ENCODE measurements around the gene CWC27. TPM values are rescaled to one million over a fixed set of nuclear protein-coding genes. Genes with fewer than 3 reads are reported as not detected.

Gene CWC27
- total RNA-seq, 1 experiment from 2014 or later = 27.7 TPM

GRCh38 chr5:64968591-64969110 lies 199.9 kb downstream of the CWC27 start:
- H3K4me1 ChIP-seq (replicated peaks) = no peaks in the 10 kb centered on the region
- H3K9me3 ChIP-seq (replicated peaks) = 0 out of 2 replicates have a peak, but pooled peaks cover under 1% of the 10 kb centered on the region

GRCh38 chr5:64969578-64969977 lies 200.8 kb downstream of the CWC27 start:
- no peaks in the 10 kb centered on the region for H3K36me3 ChIP-seq
- no peak overlapping the region for H3K4me3 ChIP-seq
- H3K9me3 ChIP-seq (replicated peaks) = no peaks in the 10 kb centered on the region
- no peaks in the 10 kb centered on the region for H3K27me3 ChIP-seq (replicated peaks)
- DNase-seq (ENCODE audit: low read depth in 1 of 2, low spot score in 2 of 2) = no peak
- H3K27ac ChIP-seq = no peak overlapping the region
- H3K4me1 ChIP-seq (replicated peaks) = no peaks in the 10 kb centered on the region

More at GRCh38 chr5:64968591-64969110, 199.9 kb downstream of the CWC27 start:
- no peak for DNase-seq (ENCODE audit: low read depth in 1 of 2, low spot score in 2 of 2)
- no peaks in the 10 kb centered on the region for H3K27me3 ChIP-seq (replicated peaks)
- H3K36me3 ChIP-seq = no peaks in the 10 kb centered on the region
- no peak overlapping the region for H3K27ac ChIP-seq
- no peak overlapping the region for H3K4me3 ChIP-seq

DNA sequence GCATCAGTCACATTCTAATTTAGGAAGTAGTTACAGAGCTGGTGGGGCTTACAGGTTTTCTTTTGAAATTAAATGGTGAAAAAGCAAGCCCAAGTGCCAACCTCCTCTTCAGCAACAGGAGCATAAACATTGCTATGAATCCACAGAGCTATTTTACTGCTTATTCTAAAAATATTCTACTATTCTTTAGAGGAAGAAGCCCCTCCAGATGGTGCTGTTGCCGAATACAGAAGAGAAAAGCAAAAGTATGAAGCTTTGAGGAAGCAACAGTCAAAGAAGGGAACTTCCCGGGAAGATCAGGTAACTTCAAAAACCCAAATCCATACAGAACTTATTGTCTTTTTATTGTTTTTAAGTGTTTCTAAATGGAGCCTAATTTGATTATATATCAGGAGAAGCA lies 202.8 kb downstream of the CWC27 start:
- Histone ChIP-seq H3K36me3 (no peaks in the 10 kb centered on the region), H3K27me3 (replicated peaks) (no peaks in the 10 kb centered on the region), H3K4me3 (no peak overlapping the region), H3K4me1 (replicated peaks) (no peaks in the 10 kb centered on the region), H3K27ac (no peak overlapping the region), H3K9me3 (replicated peaks) (no peaks in the 10 kb centered on the region)
- DNase-seq (ENCODE audit: low read depth in 1 of 2, low spot score in 2 of 2) = no peak

- Histone ChIP-seq H3K4me3 (no peak overlapping the region), H3K9me3 (replicated peaks) (no peaks in the 10 kb centered on the region), H3K27ac (no peak overlapping the region), H3K4me1 (replicated peaks) (no peaks in the 10 kb centered on the region), H3K27me3 (replicated peaks) (no peaks in the 10 kb centered on the region), H3K36me3 (no peaks in the 10 kb centered on the region)
- DNase-seq (ENCODE audit: low read depth in 1 of 2, low spot score in 2 of 2) = no peak
These were observed 203.3 kb downstream of the CWC27 start for GRCh38 chr5:64971990-64972389.

- Histone ChIP-seq H3K4me1 (replicated peaks) (no peaks in the 10 kb centered on the region), H3K4me3 (no peak overlapping the region), H3K9me3 (replicated peaks) (no peaks in the 10 kb centered on the region), H3K36me3 (no peaks in the 10 kb centered on the region), H3K27ac (no peak overlapping the region), H3K27me3 (replicated peaks) (no peaks in the 10 kb centered on the region)
- DNase-seq (ENCODE audit: low read depth in 1 of 2, low spot score in 2 of 2) = no peak
These were observed 203.9 kb downstream of the CWC27 start for GRCh38 chr5:64972591-64972990.

DNA sequence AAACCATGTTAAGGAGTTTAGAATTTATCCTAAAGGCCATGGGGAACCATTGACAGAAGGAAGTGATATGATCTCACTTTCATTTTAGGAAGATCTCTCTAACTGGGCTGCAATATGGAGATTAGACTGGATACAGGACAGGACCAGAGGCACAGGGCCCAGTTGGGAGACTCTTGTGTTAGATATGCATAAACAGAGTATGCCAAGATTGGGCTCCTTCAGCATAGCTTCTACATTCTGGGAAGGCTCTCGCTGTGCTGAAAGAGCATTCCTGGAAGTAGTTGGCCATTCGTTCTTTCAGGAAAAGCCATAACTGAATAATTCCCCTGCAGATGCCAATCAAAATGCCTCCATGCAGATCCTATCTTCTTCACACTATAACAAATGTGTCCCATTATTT lies 204.5 kb downstream of the CWC27 start:
- H3K36me3 ChIP-seq = no peaks in the 10 kb centered on the region
- H3K27ac ChIP-seq = no peak overlapping the region
- H3K27me3 ChIP-seq (replicated peaks) = no peaks in the 10 kb centered on the region
- H3K9me3 ChIP-seq (replicated peaks) = no peaks in the 10 kb centered on the region
- DNase-seq (ENCODE audit: low read depth in 1 of 2, low spot score in 2 of 2) = no peak
- H3K4me3 ChIP-seq = no peak overlapping the region
- H3K4me1 ChIP-seq (replicated peaks) = no peaks in the 10 kb centered on the region

DNA sequence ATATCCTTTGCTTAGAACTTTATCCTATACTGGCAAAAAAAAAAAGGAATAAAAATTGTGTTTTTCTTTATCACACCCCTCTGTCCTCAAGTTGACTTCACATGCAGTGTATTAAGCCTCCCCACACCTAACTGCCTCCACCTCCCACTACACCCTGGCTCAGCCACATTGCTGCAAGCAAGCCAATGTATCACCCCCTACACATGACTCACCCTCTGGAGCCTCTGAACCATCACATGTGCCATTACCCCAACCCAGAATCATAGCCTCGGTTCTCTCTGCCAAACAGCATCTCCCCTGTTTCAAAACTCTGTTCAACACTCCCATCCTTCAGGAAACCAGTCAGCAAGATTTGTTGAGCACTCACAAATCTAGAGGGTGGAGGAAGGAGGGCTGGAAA lies 209.0 kb downstream of the CWC27 start:
- Histone ChIP-seq H3K27ac (no peak overlapping the region), H3K4me1 (replicated peaks) (no peaks in the 10 kb centered on the region), H3K9me3 (replicated peaks) (no peaks in the 10 kb centered on the region), H3K27me3 (replicated peaks) (no peaks in the 10 kb centered on the region), H3K36me3 (no peaks in the 10 kb centered on the region), H3K4me3 (no peak overlapping the region)
- DNase-seq (ENCODE audit: low read depth in 1 of 2, low spot score in 2 of 2) = no peak

- Histone ChIP-seq H3K4me1 (replicated peaks) (no peaks in the 10 kb centered on the region), H3K36me3 (no peaks in the 10 kb centered on the region), H3K27me3 (replicated peaks) (no peaks in the 10 kb centered on the region), H3K9me3 (replicated peaks) (no peaks in the 10 kb centered on the region), H3K4me3 (no peak overlapping the region), H3K27ac (no peak overlapping the region)
- no peak for DNase-seq (ENCODE audit: low read depth in 1 of 2, low spot score in 2 of 2)
These were observed 209.8 kb downstream of the CWC27 start for GRCh38 chr5:64978546-64978945.

- H3K4me3 ChIP-seq = no peak overlapping the region
- DNase-seq (ENCODE audit: low read depth in 1 of 2, low spot score in 2 of 2) = no peak
These were observed 210.8 kb downstream of the CWC27 start for GRCh38 chr5:64979531-64979930.

DNA sequence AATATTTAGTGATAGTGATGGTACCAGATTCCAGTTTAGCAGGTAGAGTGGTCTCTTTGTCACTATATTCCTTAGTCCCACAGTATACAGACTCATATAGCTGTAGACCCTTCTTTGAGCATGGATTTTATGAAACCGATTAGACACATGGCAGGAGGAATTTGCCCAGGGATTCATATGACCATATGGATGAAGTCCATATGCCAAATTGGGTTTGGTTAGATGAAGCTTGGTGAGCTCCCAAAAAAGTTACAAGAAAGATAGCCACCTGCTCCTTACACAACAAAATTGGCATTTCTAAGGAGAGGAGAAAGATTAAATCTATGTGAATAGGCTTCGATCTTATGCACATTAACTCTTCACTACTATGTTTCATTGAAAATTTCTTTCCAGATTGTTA lies 211.4 kb downstream of the CWC27 start:
- Histone ChIP-seq H3K36me3 (no peaks in the 10 kb centered on the region), H3K4me3 (no peak overlapping the region), H3K27me3 (replicated peaks) (no peaks in the 10 kb centered on the region), H3K4me1 (replicated peaks) (no peaks in the 10 kb centered on the region), H3K27ac (no peak overlapping the region), H3K9me3 (replicated peaks) (no peaks in the 10 kb centered on the region)
- DNase-seq (ENCODE audit: low read depth in 1 of 2, low spot score in 2 of 2) = no peak

More at GRCh38 chr5:64979531-64979930, 210.8 kb downstream of the CWC27 start:
- Histone ChIP-seq H3K36me3 (no peaks in the 10 kb centered on the region), H3K27me3 (replicated peaks) (no peaks in the 10 kb centered on the region), H3K9me3 (replicated peaks) (no peaks in the 10 kb centered on the region), H3K27ac (no peak overlapping the region), H3K4me1 (replicated peaks) (no peaks in the 10 kb centered on the region)

DNA sequence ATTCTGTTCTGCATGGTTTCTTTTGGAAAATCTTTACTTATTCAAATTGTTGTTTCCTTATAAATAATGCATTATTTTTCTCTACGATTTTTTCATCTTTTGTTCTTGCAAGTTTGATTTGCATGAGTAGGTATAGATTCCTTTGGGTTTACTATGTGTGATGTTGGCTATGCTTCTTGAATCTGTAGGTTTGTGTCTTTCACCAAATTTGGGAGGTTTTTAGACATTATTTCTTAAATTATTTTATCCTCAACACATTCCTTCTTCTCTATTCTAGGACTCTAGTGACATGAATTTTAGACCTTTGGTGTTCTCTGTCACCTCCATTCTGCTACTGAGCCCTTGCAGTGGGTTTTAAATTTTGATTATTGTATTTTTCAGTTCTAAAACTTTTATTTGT lies 219.0 kb downstream of the CWC27 start:
- Histone ChIP-seq H3K36me3 (no peaks in the 10 kb centered on the region), H3K27ac (no peak overlapping the region), H3K27me3 (replicated peaks) (no peaks in the 10 kb centered on the region), H3K4me1 (replicated peaks) (no peaks in the 10 kb centered on the region), H3K9me3 (replicated peaks) (no peaks in the 10 kb centered on the region), H3K4me3 (no peak overlapping the region)
- DNase-seq (ENCODE audit: low read depth in 1 of 2, low spot score in 2 of 2) = no peak

DNA sequence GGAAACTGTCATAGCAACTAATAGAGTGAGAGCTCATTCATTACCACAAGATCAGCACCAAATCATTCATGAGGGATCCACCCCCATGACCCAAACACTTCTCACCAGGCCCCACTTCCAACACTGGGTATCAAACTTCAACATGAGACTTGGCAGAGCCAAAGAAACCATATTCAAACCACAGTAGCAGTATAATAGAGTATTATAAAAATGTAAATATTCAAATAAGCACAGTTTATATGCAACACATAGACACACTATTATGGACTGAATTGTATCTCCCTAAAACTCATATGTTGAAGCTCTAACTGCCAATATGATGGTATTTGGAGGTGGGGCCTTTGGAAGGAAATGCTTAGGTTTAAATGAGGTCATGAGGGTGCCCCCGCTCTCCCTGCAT lies 240.5 kb downstream of the CWC27 start:
- H3K27ac ChIP-seq = no peak overlapping the region
- no peaks in the 10 kb centered on the region for H3K27me3 ChIP-seq (replicated peaks)
- H3K9me3 ChIP-seq (replicated peaks) = no peaks in the 10 kb centered on the region
- no peak for DNase-seq (ENCODE audit: low read depth in 1 of 2, low spot score in 2 of 2)
- H3K4me1 ChIP-seq (replicated peaks) = no peaks in the 10 kb centered on the region
- no peak overlapping the region for H3K4me3 ChIP-seq
- H3K36me3 ChIP-seq = no peaks in the 10 kb centered on the region

- Histone ChIP-seq H3K27ac (no peak overlapping the region), H3K36me3 (no peaks in the 10 kb centered on the region), H3K27me3 (replicated peaks) (no peaks in the 10 kb centered on the region), H3K4me1 (replicated peaks) (no peaks in the 10 kb centered on the region), H3K9me3 (replicated peaks) (no peaks in the 10 kb centered on the region), H3K4me3 (no peak overlapping the region)
- DNase-seq (ENCODE audit: low read depth in 1 of 2, low spot score in 2 of 2) = no peak
These were observed 242.1 kb downstream of the CWC27 start for GRCh38 chr5:65010841-65011240.

DNA sequence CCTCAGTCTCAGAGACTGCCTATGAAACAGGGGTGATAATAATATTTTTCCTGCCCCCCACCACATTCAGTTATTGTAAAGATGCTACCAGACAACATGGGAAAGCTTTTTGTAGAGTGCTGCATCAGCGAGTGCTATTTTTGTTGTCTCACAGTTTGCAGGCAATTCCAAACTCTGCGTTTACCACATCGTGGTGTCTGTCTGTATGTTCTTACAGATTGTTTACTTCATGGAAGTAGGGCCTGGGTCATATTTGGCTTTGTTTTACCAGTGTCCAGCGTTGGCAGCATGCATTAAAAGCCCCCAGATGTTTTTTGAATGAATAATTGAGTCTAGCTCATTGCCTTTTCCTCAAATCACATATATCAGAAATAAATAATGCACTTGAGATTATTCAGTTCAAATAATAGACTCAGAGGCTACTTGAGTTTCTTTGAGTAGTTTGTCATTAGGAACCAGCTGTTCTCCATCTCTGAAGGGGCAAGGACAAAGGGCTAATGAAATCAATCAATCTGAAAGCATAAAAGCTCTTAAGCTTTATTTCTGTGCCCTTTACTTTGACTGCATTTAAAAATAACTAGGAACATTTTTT lies 243.7 kb downstream of the CWC27 start:
- no peak overlapping the region for H3K4me3 ChIP-seq
- no peak for DNase-seq (ENCODE audit: low read depth in 1 of 2, low spot score in 2 of 2)
- H3K9me3 ChIP-seq (replicated peaks) = no peaks in the 10 kb centered on the region
- H3K4me1 ChIP-seq (replicated peaks) = no peaks in the 10 kb centered on the region
- no peaks in the 10 kb centered on the region for H3K27me3 ChIP-seq (replicated peaks)
- no peak overlapping the region for H3K27ac ChIP-seq
- no peaks in the 10 kb centered on the region for H3K36me3 ChIP-seq

GRCh38 chr5:65013166-65013565 lies 244.4 kb downstream of the CWC27 start:
- Histone ChIP-seq H3K4me3 (no peak overlapping the region), H3K9me3 (replicated peaks) (no peaks in the 10 kb centered on the region), H3K27ac (no peak overlapping the region), H3K36me3 (no peaks in the 10 kb centered on the region), H3K27me3 (replicated peaks) (no peaks in the 10 kb centered on the region), H3K4me1 (replicated peaks) (no peaks in the 10 kb centered on the region)
- DNase-seq (ENCODE audit: low read depth in 1 of 2, low spot score in 2 of 2) = no peak
